Liver (tissue), 9 donors: ENCODE measurements around the gene FLNC. TPM values are rescaled to one million over a fixed set of nuclear protein-coding genes. Genes with fewer than 3 reads are reported as not detected.
A peak's percentile ranks its signal among the peaks of the same experiment; 100 is the strongest.

Experiments used
- DNase-seq: peaks from one replicate; pipeline ENCODE4 v3.0.0-alpha.2; 2017; ENCODE audit warnings: low spot score
- H3K27ac ChIP-seq, 2 donors: one replicate each; pipeline ENCODE4 v1.7.0; 2013; ENCODE audit warnings: inconsistent platforms in 2 of 2, low read length in 2 of 2, control low read depth in 1 of 2, low read depth in 1 of 2, mild to moderate bottlenecking in 1 of 2
- H3K27me3 ChIP-seq, 4 donors: one replicate each; pipeline versions ENCODE4 v1.6.1 to v1.7.0; 2013; ENCODE audit warnings: low read length in 3 of 4, inconsistent platforms in 1 of 4, mild to moderate bottlenecking in 1 of 4, moderate library complexity in 1 of 4; ENCODE audit not compliant: control insufficient read depth in 4 of 4, insufficient read depth in 4 of 4
- H3K36me3 ChIP-seq, 4 donors: one replicate each; pipeline versions ENCODE4 v1.6.1 to v1.7.0; 2013; ENCODE audit warnings: low read length in 3 of 4, mild to moderate bottlenecking in 3 of 4, low read depth in 1 of 4, moderate library complexity in 1 of 4; ENCODE audit not compliant: control insufficient read depth in 4 of 4, insufficient read depth in 3 of 4
- H3K4me1 ChIP-seq, 4 donors: one replicate each; pipeline versions ENCODE4 v1.6.1 to v1.7.0; 2013; ENCODE audit warnings: low read length in 3 of 4, mild to moderate bottlenecking in 3 of 4, moderate library complexity in 1 of 4; ENCODE audit not compliant: control insufficient read depth in 4 of 4, insufficient read depth in 4 of 4
- H3K4me3 ChIP-seq, 3 donors: one replicate each; pipeline versions ENCODE4 v1.6.1 to v1.7.0; 2013; ENCODE audit warnings: low read length in 3 of 3, control low read depth in 1 of 3, low read depth in 1 of 3, mild to moderate bottlenecking in 1 of 3
- H3K9ac ChIP-seq, 2 donors: one replicate each; pipeline ENCODE4 v1.7.0; 2013; ENCODE audit warnings: low read length in 2 of 2, mild to moderate bottlenecking in 2 of 2, moderate library complexity in 2 of 2, control low read depth in 1 of 2, low read depth in 1 of 2
- H3K9me3 ChIP-seq, 4 donors: one replicate each; pipeline versions ENCODE4 v1.6.1 to v1.7.0; 2013; ENCODE audit warnings: low read length in 3 of 4; ENCODE audit not compliant: control insufficient read depth in 4 of 4
- CTCF ChIP-seq: fragments of 150-350 bp; IDR thresholded peaks from 2 replicates; pipeline ENCODE4 v1.5.1; 2017; ENCODE audit warnings: improper control_type of control experiment, low read depth, low read length; ENCODE audit not compliant: missing input control
- EGR1 ChIP-seq, 2 donors: IDR thresholded peaks; 2 replicates each; pipeline ENCODE4 v1.6.1; 2016 to 2018; ENCODE audit warnings: antibody characterized with exemption in 2 of 2, low read depth in 2 of 2
- FOXA1 ChIP-seq: IDR thresholded peaks from 2 replicates; pipeline ENCODE4 v1.6.1; 2016; ENCODE audit warnings: antibody characterized with exemption
- FOXA2 ChIP-seq: IDR thresholded peaks from 2 replicates; pipeline ENCODE4 v1.6.1; 2016; ENCODE audit warnings: antibody characterized with exemption
- GABPA ChIP-seq, 2 donors: IDR thresholded peaks in 1 of 2; conservative IDR thresholded peaks in 1 of 2; 2 replicates each; pipeline ENCODE4 v1.6.1; 2016; ENCODE audit warnings: antibody characterized with exemption in 2 of 2, mild to moderate bottlenecking in 1 of 2, moderate library complexity in 1 of 2
- HNF4A ChIP-seq, 2 donors: conservative IDR thresholded peaks; 2 replicates each; pipeline ENCODE4 v1.6.1; 2016; ENCODE audit warnings: antibody characterized with exemption in 2 of 2, mild to moderate bottlenecking in 2 of 2
- NR2F2 ChIP-seq: IDR thresholded peaks from 2 replicates; pipeline ENCODE4 v1.6.1; 2016; ENCODE audit warnings: antibody characterized with exemption
- RAD21 ChIP-seq, 2 donors: IDR thresholded peaks; 2 replicates each; pipeline ENCODE4 v1.6.1; 2016; ENCODE audit warnings: antibody characterized with exemption in 2 of 2, mild to moderate bottlenecking in 2 of 2
- RXRA ChIP-seq, 2 donors: IDR thresholded peaks; 2 replicates each; pipeline ENCODE4 v1.6.1; 2017 to 2018; ENCODE audit warnings: antibody characterized with exemption in 2 of 2, mild to moderate bottlenecking in 1 of 2
- SP1 ChIP-seq: IDR thresholded peaks from 2 replicates; pipeline ENCODE4 v1.6.1; 2018; ENCODE audit warnings: antibody characterized with exemption, mild to moderate bottlenecking
- YY1 ChIP-seq: IDR thresholded peaks from 2 replicates; pipeline ENCODE4 v1.6.1; 2016; ENCODE audit warnings: antibody characterized with exemption, mild to moderate bottlenecking
- ZBTB33 ChIP-seq: IDR thresholded peaks from 2 replicates; pipeline ENCODE4 v1.6.1; 2016; ENCODE audit warnings: antibody characterized with exemption
- WGBS: extraction: QIAGEN DNeasy Blood & Tissue Kit; methylation state at CpG from one replicate; pipeline ENCODE4 v1.1.7; 2013; 5-methylcytosine and 5-hydroxymethylcytosine counted together
- polyA plus RNA-seq, 2 donors: library from polyadenylated mRNA; stranded (reverse) in 1 of 2; unstranded in 1 of 2; fragments of 200-250 nt in 1 of 2; fragments of >200 nt in 1 of 2; fragmentation: Nextera tagmentation in 1 of 2; extraction: Ambion mirVana in 1 of 2; gene quantifications; one replicate each; pipeline versions ENCODE4 v1.2.1 to v1.2.3, GENCODE V29; 2013 to 2015
- total RNA-seq, 2 donors: library from RNA; depleted of rRNA; stranded (reverse); fragments of >200 nt; gene quantifications; one replicate each; pipeline ENCODE4 v1.2.3, GENCODE V29; 2014
- donor health status: healthy.
- donor health status: healthy.
- donor health status: healthy.
- donor health status: healthy.
- donor health status: healthy.

The FLNC gene
- total and polyA plus RNA-seq, 4 donors: 0.03 to 2.3 (median 0.53) TPM

GRCh38 chr7:128867241-128867640, 37.0 kb downstream of the FLNC start:
- peaks cover 0 to 9% (median under 1%) of the 10 kb centered on the region in 4 donors for H3K36me3 ChIP-seq
- TF ChIP-seq YY1 (no peak), FOXA2 (no peak)
- H3K4me3 ChIP-seq: no peak overlapping the region
- DNase-seq: no peak
- no peaks in the 10 kb centered on the region for H3K9me3 ChIP-seq
- peaks cover 16 to 27% (median 21%) of the 10 kb centered on the region in 4 donors for H3K4me1 ChIP-seq
- H3K27ac ChIP-seq: no peak overlapping the region
- no peak overlapping the region for H3K9ac ChIP-seq
- H3K27me3 ChIP-seq: no peaks in the 10 kb centered on the region
- WGBS: 90% methylated on average over 4 of the region's 4 CpGs

GRCh38 chr7:128867842-128868623, 37.8 kb downstream of the FLNC start:
- H3K9ac ChIP-seq: no peak overlapping the region
- peaks cover 16 to 27% (median 21%) of the 10 kb centered on the region in 4 donors for H3K4me1 ChIP-seq
- TF ChIP-seq ZBTB33 (no peak), SP1 (no peak), FOXA2 (no peak), HNF4A (conservative IDR thresholded peaks at IDR 0.05) (no peak), YY1 (no peak), EGR1 (IDR thresholded peaks at IDR 0.05; ENCODE audit: low read depth in 2 of 2) (no peak), RXRA (IDR thresholded peaks at IDR 0.05) (no peak), NR2F2 (no peak), GABPA (IDR thresholded peaks at IDR 0.05 in 1 of 2, conservative IDR thresholded peaks at IDR 0.05 in 1 of 2) (no peak)
- 83% methylated on average over 11 of the region's 11 CpGs for WGBS
- peaks cover 0 to 9% (median under 1%) of the 10 kb centered on the region in 4 donors for H3K36me3 ChIP-seq
- H3K9me3 ChIP-seq: no peaks in the 10 kb centered on the region
- no peaks in the 10 kb centered on the region for H3K27me3 ChIP-seq
- no peak overlapping the region for H3K4me3 ChIP-seq
- DNase-seq: no peak
- H3K27ac ChIP-seq: no peak overlapping the region

GRCh38 chr7:128868624-128869137, 38.5 kb downstream of the FLNC start:
- 58% methylated on average over 13 of the region's 13 CpGs for WGBS
- Histone ChIP-seq H3K9ac (no peak overlapping the region), H3K9me3 (no peaks in the 10 kb centered on the region), H3K27me3 (no peaks in the 10 kb centered on the region), H3K36me3 (peaks cover 0 to 9% (median under 1%) of the 10 kb centered on the region in 4 donors), H3K4me1 (peaks cover 14 to 23% (median 17%) of the 10 kb centered on the region in 4 donors), H3K27ac (no peak overlapping the region), H3K4me3 (peak overlapping the region in 1 of 3 donors; percentile 58)
- no peak for DNase-seq
- TF ChIP-seq FOXA1 (no peak), CTCF (no peak), RAD21 (IDR thresholded peaks at IDR 0.05) (no peak)
